ENCODE results near the gene TMED5.
A peak's percentile ranks its signal among the peaks of the same experiment; 100 is the strongest.

The TMED5 gene

DNA sequence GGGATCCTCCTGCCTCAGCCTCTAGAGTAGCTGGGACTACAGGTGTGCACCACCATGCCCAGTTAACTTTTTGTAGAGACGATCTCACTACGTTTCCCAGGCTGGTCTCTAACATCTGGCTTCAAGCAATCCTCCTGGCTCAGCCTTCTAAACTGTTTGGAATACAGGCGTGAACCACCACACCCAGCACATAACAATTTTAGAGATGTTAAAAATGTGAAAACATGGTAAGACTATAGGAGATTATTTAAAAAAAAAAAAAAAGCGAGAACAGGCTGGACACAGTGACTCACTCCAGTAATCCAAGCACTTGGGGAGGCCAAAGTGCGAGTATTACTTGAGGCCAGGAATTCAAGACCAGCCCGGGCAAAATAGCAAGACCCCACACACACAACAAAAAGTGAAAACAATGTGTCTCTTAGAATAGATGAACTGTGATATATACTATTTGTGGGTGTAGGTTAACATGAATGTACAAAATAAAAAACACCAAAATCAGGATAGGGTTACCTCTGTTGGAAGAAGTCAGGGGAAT is 19.9 kb upstream of the TMED5 start:
- ChIA-PET CTCF (no interaction called here), POLR2A (no interaction called here)

DNA sequence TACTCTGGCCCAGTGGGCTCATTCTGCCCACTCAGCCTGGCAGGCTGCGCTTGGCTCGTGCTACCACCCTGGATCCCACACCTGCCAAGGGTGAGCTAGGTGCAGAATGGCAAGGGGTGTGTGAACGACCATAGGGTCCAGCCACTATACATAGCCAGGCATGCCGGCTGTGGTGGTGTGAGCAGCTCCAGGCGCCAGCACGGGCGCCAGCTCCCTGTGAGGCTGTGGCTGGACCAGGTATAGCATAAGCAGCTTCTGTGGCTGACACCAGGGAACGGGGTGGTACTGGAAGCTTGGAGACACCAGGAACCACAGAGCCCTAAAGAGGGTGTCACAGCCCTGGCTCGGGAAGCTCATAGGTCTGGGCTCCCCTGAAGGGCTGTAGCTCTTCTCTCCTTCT is 18.9 kb upstream of the TMED5 start:
- Histone ChIP-seq H3K4me1 (ENCODE audit: control insufficient read depth, insufficient read depth, low read length) (no peaks in the 10 kb centered on the region), H3K36me3 (ENCODE audit: control insufficient read depth in 2 of 2, insufficient read depth in 1 of 2, low read length in 2 of 2) (peaks cover 31 to 85% of the 10 kb centered on the region in 2 experiments), H3K27ac (ENCODE audit: extremely low read depth, low read depth, low read length) (no peak overlapping the region), H3K9me3 (ENCODE audit: control insufficient read depth, insufficient read depth, low read depth, low read length) (no peaks in the 10 kb centered on the region), H3K4me3 (ENCODE audit: low read depth, low read length) (no peak overlapping the region)
- ChIA-PET POLR2A (no interaction called here), CTCF (no interaction called here)
- TF ChIP-seq, protein P1, sequence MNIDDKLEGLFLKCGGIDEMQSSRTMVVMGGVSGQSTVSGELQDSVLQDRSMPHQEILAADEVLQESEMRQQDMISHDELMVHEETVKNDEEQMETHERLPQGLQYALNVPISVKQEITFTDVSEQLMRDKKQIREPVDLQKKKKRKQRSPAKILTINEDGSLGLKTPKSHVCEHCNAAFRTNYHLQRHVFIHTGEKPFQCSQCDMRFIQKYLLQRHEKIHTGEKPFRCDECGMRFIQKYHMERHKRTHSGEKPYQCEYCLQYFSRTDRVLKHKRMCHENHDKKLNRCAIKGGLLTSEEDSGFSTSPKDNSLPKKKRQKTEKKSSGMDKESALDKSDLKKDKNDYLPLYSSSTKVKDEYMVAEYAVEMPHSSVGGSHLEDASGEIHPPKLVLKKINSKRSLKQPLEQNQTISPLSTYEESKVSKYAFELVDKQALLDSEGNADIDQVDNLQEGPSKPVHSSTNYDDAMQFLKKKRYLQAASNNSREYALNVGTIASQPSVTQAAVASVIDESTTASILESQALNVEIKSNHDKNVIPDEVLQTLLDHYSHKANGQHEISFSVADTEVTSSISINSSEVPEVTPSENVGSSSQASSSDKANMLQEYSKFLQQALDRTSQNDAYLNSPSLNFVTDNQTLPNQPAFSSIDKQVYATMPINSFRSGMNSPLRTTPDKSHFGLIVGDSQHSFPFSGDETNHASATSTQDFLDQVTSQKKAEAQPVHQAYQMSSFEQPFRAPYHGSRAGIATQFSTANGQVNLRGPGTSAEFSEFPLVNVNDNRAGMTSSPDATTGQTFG (tag by site-specific recombination; IDR thresholded peaks at IDR 0.05; ENCODE audit: borderline replicate concordance) = no peak
- no peak for TF ChIP-seq KLF16 (tag by site-specific recombination; IDR thresholded peaks at IDR 0.05)
- TF ChIP-seq ZNF169 (tag by site-specific recombination; IDR thresholded peaks at IDR 0.05) = no peak
- TF ChIP-seq ZNF596 (tag by site-specific recombination; IDR thresholded peaks at IDR 0.05) = no peak
- TF ChIP-seq GLIS2 (tag by site-specific recombination; IDR thresholded peaks at IDR 0.05) = no peak

More for the DNA sequence above, 19.9 kb upstream of the TMED5 start:
- TF ChIP-seq ZNF792 (tag by site-specific recombination; IDR thresholded peaks at IDR 0.05) (no peak), WT1 (tag by site-specific recombination; IDR thresholded peaks at IDR 0.05) (no peak)
- TF ChIP-seq, protein P2, sequence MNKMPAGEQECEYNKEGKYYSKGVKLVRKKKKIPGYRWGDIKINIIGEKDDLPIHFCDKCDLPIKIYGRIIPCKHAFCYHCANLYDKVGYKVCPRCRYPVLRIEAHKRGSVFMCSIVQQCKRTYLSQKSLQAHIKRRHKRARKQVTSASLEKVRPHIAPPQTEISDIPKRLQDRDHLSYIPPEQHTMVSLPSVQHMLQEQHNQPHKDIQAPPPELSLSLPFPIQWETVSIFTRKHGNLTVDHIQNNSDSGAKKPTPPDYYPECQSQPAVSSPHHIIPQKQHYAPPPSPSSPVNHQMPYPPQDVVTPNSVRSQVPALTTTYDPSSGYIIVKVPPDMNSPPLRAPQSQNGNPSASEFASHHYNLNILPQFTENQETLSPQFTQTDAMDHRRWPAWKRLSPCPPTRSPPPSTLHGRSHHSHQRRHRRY (tag by site-specific recombination; IDR thresholded peaks at IDR 0.05) = no peak
- Histone ChIP-seq H3K9me3 (ENCODE audit: control insufficient read depth, insufficient read depth, low read depth, low read length) (no peaks in the 10 kb centered on the region), H3K4me3 (ENCODE audit: low read depth, low read length) (no peak overlapping the region), H3K36me3 (ENCODE audit: control insufficient read depth in 2 of 2, insufficient read depth in 1 of 2, low read length in 2 of 2) (peaks cover 27 to 81% of the 10 kb centered on the region in 2 experiments), H3K4me1 (ENCODE audit: control insufficient read depth, insufficient read depth, low read length) (no peaks in the 10 kb centered on the region), H3K27ac (ENCODE audit: extremely low read depth, low read depth, low read length) (no peak overlapping the region)

DNA sequence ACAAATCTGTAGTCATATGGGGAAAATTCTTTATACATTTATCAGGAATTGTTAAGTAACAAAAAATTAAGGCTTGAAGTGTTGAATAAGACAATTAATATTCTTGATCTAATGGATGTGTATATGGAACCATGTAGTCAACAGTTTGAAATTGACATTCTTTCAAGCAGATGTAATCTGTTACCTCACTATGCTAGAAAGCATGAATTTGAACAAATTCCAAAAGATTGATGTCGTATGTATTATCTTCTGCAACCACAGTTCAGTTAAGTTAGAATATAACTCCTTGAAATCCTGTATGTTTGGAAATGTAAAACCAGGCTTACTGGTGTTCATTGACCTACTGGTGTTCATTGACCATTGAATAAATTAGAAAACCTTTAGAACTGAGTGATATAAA is 16.4 kb upstream of the TMED5 start:
- ChIA-PET POLR2A (no interaction called here), CTCF (no interaction called here)
- H3K9me3 ChIP-seq (ENCODE audit: control insufficient read depth, insufficient read depth, low read depth, low read length) = no peaks in the 10 kb centered on the region
- H3K27ac ChIP-seq (ENCODE audit: extremely low read depth, low read depth, low read length) = no peak overlapping the region
- H3K4me1 ChIP-seq (ENCODE audit: control insufficient read depth, insufficient read depth, low read length) = no peaks in the 10 kb centered on the region
- TF ChIP-seq ZNF202 (tag by site-specific recombination; IDR thresholded peaks at IDR 0.05; ENCODE audit: borderline replicate concordance) (no peak), SCRT2 (tag by site-specific recombination; IDR thresholded peaks at IDR 0.05) (0 out of 2 replicates have a peak, but pooled peaks have one; percentile 28), ZNF221 (tag by site-specific recombination; IDR thresholded peaks at IDR 0.05; ENCODE audit: borderline replicate concordance) (no peak)
- TF ChIP-seq, protein P3, sequence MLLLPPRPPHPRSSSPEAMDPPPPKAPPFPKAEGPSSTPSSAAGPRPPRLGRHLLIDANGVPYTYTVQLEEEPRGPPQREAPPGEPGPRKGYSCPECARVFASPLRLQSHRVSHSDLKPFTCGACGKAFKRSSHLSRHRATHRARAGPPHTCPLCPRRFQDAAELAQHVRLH (tag by site-specific recombination; IDR thresholded peaks at IDR 0.05) = no peak
- H3K4me3 ChIP-seq (ENCODE audit: low read depth, low read length) = no peak overlapping the region
- peaks cover 35 to 74% of the 10 kb centered on the region in 2 experiments for H3K36me3 ChIP-seq (ENCODE audit: control insufficient read depth in 2 of 2, insufficient read depth in 1 of 2, low read length in 2 of 2)

DNA sequence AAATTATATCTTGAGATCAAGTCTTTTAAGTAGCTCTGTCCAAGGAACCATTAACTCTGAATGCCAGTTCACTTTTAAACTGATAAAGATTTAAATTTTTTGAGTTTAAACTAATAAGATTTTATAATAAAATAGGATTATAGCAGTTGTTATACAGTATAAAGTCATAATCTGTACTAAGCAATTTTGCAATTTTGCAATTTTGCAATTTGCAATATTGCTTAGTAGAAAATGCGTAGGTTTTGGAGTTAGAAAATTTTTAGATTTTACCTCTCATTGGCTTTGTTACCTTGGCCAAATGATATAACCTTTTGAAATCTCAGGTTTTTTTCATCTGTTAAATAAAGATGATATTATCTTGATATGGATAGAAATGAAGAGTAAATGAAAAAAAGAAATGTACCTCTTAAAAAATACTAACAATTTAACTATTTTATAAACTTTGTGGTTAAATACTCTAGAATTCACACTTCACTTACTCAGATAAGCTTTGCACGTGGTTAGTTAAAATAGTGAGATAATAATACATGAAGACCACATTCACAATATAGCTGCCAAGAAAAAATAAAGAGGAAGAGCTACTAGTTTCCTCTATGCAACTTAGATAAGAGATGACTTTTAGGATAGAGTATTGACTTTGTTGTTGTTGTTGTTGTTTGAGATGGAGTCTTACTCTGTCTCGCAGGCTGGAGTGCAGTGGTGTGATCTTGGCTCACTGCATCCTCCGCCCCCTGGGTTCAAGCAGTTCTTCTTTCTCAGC is 14.2 kb upstream of the TMED5 start:
- ChIA-PET CTCF (interaction anchor here (0.8 kb wide), 1 partner anchor 200 kb away, joined by 4 read pairs; no protein-coding TSS in a partner anchor), POLR2A (interaction anchor here (0.7 kb wide), 1 partner anchor 116 kb away, joined by 3 read pairs; no protein-coding TSS in a partner anchor)
- Histone ChIP-seq H3K4me3 (ENCODE audit: low read depth, low read length) (no peak overlapping the region), H3K4me1 (ENCODE audit: control insufficient read depth, insufficient read depth, low read length) (no peaks in the 10 kb centered on the region), H3K27ac (ENCODE audit: extremely low read depth, low read depth, low read length) (no peak overlapping the region), H3K9me3 (ENCODE audit: control insufficient read depth, insufficient read depth, low read depth, low read length) (no peaks in the 10 kb centered on the region), H3K36me3 (ENCODE audit: control insufficient read depth in 2 of 2, insufficient read depth in 1 of 2, low read length in 2 of 2) (peaks cover 34 to 70% of the 10 kb centered on the region in 2 experiments)
- TF ChIP-seq ZNF777 (tag by site-specific recombination; IDR thresholded peaks at IDR 0.05; ENCODE audit: borderline replicate concordance) (no peak), ZBTB17 (tag by site-specific recombination; IDR thresholded peaks at IDR 0.05) (no peak), ZNF23 (tag by site-specific recombination; IDR thresholded peaks at IDR 0.05; ENCODE audit: borderline replicate concordance) (no peak), ZNF366 (tag by site-specific recombination; conservative IDR thresholded peaks at IDR 0.05) (no peak), SCRT1 (tag by site-specific recombination; IDR thresholded peaks at IDR 0.05; ENCODE audit: borderline replicate concordance) (no peak), KLF16 (tag by site-specific recombination; IDR thresholded peaks at IDR 0.05) (no peak), ZNF174 (tag by site-specific recombination; IDR thresholded peaks at IDR 0.05) (no peak)
- TF ChIP-seq, protein P4, sequence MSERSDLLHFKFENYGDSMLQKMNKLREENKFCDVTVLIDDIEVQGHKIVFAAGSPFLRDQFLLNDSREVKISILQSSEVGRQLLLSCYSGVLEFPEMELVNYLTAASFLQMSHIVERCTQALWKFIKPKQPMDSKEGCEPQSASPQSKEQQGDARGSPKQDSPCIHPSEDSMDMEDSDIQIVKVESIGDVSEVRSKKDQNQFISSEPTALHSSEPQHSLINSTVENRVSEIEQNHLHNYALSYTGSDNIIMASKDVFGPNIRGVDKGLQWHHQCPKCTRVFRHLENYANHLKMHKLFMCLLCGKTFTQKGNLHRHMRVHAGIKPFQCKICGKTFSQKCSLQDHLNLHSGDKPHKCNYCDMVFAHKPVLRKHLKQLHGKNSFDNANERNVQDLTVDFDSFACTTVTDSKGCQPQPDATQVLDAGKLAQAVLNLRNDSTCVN (tag by site-specific recombination; optimal IDR thresholded peaks at IDR 0.05) = no peak
- TF ChIP-seq, protein P5, sequence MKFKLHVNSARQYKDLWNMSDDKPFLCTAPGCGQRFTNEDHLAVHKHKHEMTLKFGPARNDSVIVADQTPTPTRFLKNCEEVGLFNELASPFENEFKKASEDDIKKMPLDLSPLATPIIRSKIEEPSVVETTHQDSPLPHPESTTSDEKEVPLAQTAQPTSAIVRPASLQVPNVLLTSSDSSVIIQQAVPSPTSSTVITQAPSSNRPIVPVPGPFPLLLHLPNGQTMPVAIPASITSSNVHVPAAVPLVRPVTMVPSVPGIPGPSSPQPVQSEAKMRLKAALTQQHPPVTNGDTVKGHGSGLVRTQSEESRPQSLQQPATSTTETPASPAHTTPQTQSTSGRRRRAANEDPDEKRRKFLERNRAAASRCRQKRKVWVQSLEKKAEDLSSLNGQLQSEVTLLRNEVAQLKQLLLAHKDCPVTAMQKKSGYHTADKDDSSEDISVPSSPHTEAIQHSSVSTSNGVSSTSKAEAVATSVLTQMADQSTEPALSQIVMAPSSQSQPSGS (tag by site-specific recombination; IDR thresholded peaks at IDR 0.05; ENCODE audit: low read depth) = no peak
